Esophagus (tissue), 2 donors: ENCODE measurements around the gene FUNDC2. TPM values are rescaled to one million over a fixed set of nuclear protein-coding genes. Genes with fewer than 3 reads are reported as not detected.
"Not testable (repeated sequence)": the region's sequence is repeated elsewhere in the genome, so short reads cannot be mapped to it uniquely, and the experiment has no call there.

Experiments
- H3K27ac ChIP-seq, 2 donors: one replicate each; pipeline ENCODE4 v1.5.1; 2013; ENCODE audit warnings: low read depth in 2 of 2, mild to moderate bottlenecking in 2 of 2, inconsistent platforms in 1 of 2, low read length in 1 of 2, moderate library complexity in 1 of 2
- H3K27me3 ChIP-seq, 2 donors: one replicate each; pipeline ENCODE4 v1.6.1; 2013; ENCODE audit warnings: low read length in 2 of 2, control low read depth in 1 of 2, mild to moderate bottlenecking in 1 of 2; ENCODE audit not compliant: insufficient read depth in 2 of 2, control insufficient read depth in 1 of 2
- H3K36me3 ChIP-seq, 2 donors: one replicate each; pipeline ENCODE4 v1.6.1; 2013; ENCODE audit warnings: low read length in 1 of 2; ENCODE audit not compliant: control insufficient read depth in 2 of 2, insufficient read depth in 2 of 2
- H3K4me1 ChIP-seq, 2 donors: one replicate each; pipeline ENCODE4 v1.6.1; 2013; ENCODE audit warnings: low read length in 1 of 2; ENCODE audit not compliant: control insufficient read depth in 2 of 2, insufficient read depth in 2 of 2
- H3K4me3 ChIP-seq, 2 donors: one replicate each; pipeline ENCODE4 v1.5.1; 2013; ENCODE audit warnings: low read length in 2 of 2, mild to moderate bottlenecking in 2 of 2, low read depth in 1 of 2, moderate library complexity in 1 of 2
- H3K9me3 ChIP-seq, 2 donors: one replicate each; pipeline ENCODE4 v1.6.1; 2013; ENCODE audit warnings: mild to moderate bottlenecking in 2 of 2, low read depth in 1 of 2, low read length in 1 of 2, moderate library complexity in 1 of 2; ENCODE audit not compliant: control insufficient read depth in 2 of 2, insufficient read depth in 1 of 2
- WGBS, 2 donors: extraction: QIAGEN DNeasy Blood & Tissue Kit; methylation state at CpG; one replicate each; pipeline ENCODE4 v1.1.7; 2013; 5-methylcytosine and 5-hydroxymethylcytosine counted together
- polyA plus RNA-seq, 2 donors: library from polyadenylated mRNA; stranded (reverse); fragments of 200-250 nt; gene quantifications; one replicate each; pipeline ENCODE4 v1.2.3, GENCODE V29; 2013
- donor health status: healthy with polysubstance abuse.
- donor health status: Bipolar disorder and iron deficiency.

FUNDC2 gene
- polyA plus RNA-seq, 2 donors: 31.8 to 58.4 TPM

- Histone ChIP-seq H3K27ac (no peak overlapping the region), H3K4me3 (no peak overlapping the region), H3K27me3 (no peaks in the 10 kb centered on the region), H3K36me3 (no peaks in the 10 kb centered on the region), H3K4me1 (no peaks in the 10 kb centered on the region), H3K9me3 (no peaks in the 10 kb centered on the region)
- 77 to 87% methylated on average over 1 of the region's 1 CpG for WGBS, 2 donors
Measured at GRCh38 chrX:154991476-154991875, 35.2 kb upstream of the FUNDC2 start.

- no peaks in the 10 kb centered on the region for H3K9me3 ChIP-seq
- H3K36me3 ChIP-seq: no peaks in the 10 kb centered on the region
- 45 to 84% methylated on average over 1 of the region's 1 CpG for WGBS, 2 donors
- no peaks in the 10 kb centered on the region for H3K27me3 ChIP-seq
- no peak overlapping the region for H3K4me3 ChIP-seq
- no peaks in the 10 kb centered on the region for H3K4me1 ChIP-seq
- no peak overlapping the region for H3K27ac ChIP-seq
Measured at GRCh38 chrX:154998204-154998880, 28.3 kb upstream of the FUNDC2 start.

GRCh38 chrX:155000841-155001240 is 25.8 kb upstream of the FUNDC2 start:
- H3K4me1 ChIP-seq: no peaks in the 10 kb centered on the region
- H3K9me3 ChIP-seq: no peaks in the 10 kb centered on the region
- no peaks in the 10 kb centered on the region for H3K36me3 ChIP-seq
- 82 to 100% methylated on average over 1 of the region's 1 CpG for WGBS, 2 donors
- H3K27me3 ChIP-seq: no peaks in the 10 kb centered on the region
- no peak overlapping the region for H3K4me3 ChIP-seq
- H3K27ac ChIP-seq: no peak overlapping the region

GRCh38 chrX:155001873-155002272 is 24.8 kb upstream of the FUNDC2 start:
- Histone ChIP-seq H3K27me3 (no peaks in the 10 kb centered on the region), H3K27ac (no peak overlapping the region), H3K4me3 (no peak overlapping the region), H3K4me1 (no peaks in the 10 kb centered on the region), H3K9me3 (no peaks in the 10 kb centered on the region), H3K36me3 (no peaks in the 10 kb centered on the region)
- 79 to 84% methylated on average over 4 of the region's 4 CpGs for WGBS, 2 donors

GRCh38 chrX:155005190-155005589 is 21.5 kb upstream of the FUNDC2 start:
- no peak overlapping the region for H3K27ac ChIP-seq
- no peaks in the 10 kb centered on the region for H3K27me3 ChIP-seq
- H3K4me1 ChIP-seq: no peaks in the 10 kb centered on the region
- 94 to 99% methylated on average over 2 of the region's 2 CpGs for WGBS, 2 donors
- H3K9me3 ChIP-seq: no peaks in the 10 kb centered on the region
- no peak overlapping the region for H3K4me3 ChIP-seq
- no peaks in the 10 kb centered on the region for H3K36me3 ChIP-seq

- no CpG with 5 or more reads among the region's 10 CpGs for WGBS, 2 donors
- H3K27ac ChIP-seq, H3K36me3 ChIP-seq, H3K4me3 ChIP-seq, H3K27me3 ChIP-seq, H3K4me1 ChIP-seq, H3K9me3 ChIP-seq: not testable (repeated sequence)
Measured at GRCh38 chrX:155006379-155006778, 20.3 kb upstream of the FUNDC2 start.

GRCh38 chrX:155006913-155007671 is 19.6 kb upstream of the FUNDC2 start:
- not testable (repeated sequence) for H3K4me3 ChIP-seq, H3K9me3 ChIP-seq, H3K27me3 ChIP-seq, H3K27ac ChIP-seq, H3K36me3 ChIP-seq, H3K4me1 ChIP-seq
- WGBS, 2 donors: 65 to 69% methylated on average over 6 of the region's 11 CpGs

GRCh38 chrX:155008578-155008977 is 18.1 kb upstream of the FUNDC2 start:
- H3K9me3 ChIP-seq, H3K4me1 ChIP-seq, H3K4me3 ChIP-seq, H3K27ac ChIP-seq, H3K36me3 ChIP-seq, H3K27me3 ChIP-seq: not testable (repeated sequence)
- WGBS, 2 donors: 97 to 99% methylated on average over 3 to 6 of the region's 12 CpGs

- Histone ChIP-seq H3K36me3 (no peaks in the 10 kb centered on the region), H3K4me1 (no peaks in the 10 kb centered on the region), H3K27me3 (no peaks in the 10 kb centered on the region), H3K27ac (no peak overlapping the region), H3K4me3 (no peak overlapping the region), H3K9me3 (no peaks in the 10 kb centered on the region)
- WGBS, 2 donors: 50 to 67% methylated on average over 3 of the region's 3 CpGs
Measured at GRCh38 chrX:155009994-155010472, 16.6 kb upstream of the FUNDC2 start.

GRCh38 chrX:155020591-155020990 is 6.1 kb upstream of the FUNDC2 start:
- no peaks in the 10 kb centered on the region for H3K36me3 ChIP-seq
- WGBS, 2 donors: 85 to 96% methylated on average over 3 of the region's 3 CpGs
- no peaks in the 10 kb centered on the region for H3K27me3 ChIP-seq
- no peaks in the 10 kb centered on the region for H3K9me3 ChIP-seq
- no peaks in the 10 kb centered on the region for H3K4me1 ChIP-seq
- H3K27ac ChIP-seq: no peak overlapping the region
- no peak overlapping the region for H3K4me3 ChIP-seq
